Measurements from ENCODE around the gene RFX1. TPM values are rescaled to one million over a fixed set of nuclear protein-coding genes. Genes with fewer than 3 reads are reported as not detected.

The RFX1 gene
- total and polyA plus RNA-seq, 2 donors (not counting 1 experiment from before 2014, with no cell fraction given): 9.2 to 33.3 TPM

DNA sequence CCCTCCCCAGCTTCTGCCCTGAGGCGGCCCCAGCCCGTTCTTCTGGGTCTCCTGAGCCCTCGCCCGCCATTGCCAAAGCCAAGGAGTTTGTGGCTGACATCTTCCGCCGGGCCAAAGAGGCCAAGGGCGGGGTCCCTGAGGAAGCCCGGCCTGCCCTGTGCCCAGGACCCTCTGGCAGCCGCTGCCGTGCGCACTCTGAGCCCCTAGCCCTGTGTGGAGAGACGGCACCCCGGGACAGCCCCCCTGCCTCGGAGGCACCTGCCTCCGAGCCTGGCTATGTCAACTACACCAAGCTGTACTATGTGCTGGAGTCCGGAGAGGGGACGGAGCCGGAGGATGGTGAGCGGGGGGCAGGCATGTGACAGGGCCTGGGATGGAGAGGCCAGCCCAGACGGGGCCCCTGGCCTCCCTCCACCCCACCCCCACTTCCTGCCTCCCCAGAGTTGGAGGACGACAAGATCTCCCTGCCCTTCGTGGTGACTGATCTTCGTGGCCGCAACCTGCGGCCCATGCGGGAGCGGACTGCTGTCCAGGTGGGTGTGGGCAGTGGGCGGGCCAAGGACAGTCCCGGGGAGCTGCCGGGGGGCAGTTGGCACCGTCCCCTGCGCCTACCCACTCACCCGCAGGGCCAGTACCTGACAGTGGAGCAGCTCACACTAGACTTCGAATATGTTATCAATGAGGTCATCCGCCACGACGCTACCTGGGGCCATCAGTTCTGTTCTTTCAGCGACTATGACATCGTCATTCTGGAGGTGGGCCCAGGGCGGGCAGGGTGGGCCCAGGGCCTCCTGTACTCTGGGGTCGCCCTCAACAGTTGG is 46.8 kb downstream of the RFX1 start:
- Histone ChIP-seq H3K4me1 (ENCODE audit: control insufficient read depth in 2 of 2, insufficient read depth in 2 of 2, low read length in 2 of 2) (no peaks in the 10 kb centered on the region), H4K20me1 (ENCODE audit: control insufficient read depth, insufficient read depth, low read length, poor library complexity, severe bottlenecking) (peaks cover 36% of the 10 kb centered on the region), H3K4me2 (replicated peaks; ENCODE audit: low read depth, low read length, poor library complexity, severe bottlenecking) (no peak overlapping the region), H3K27ac (ENCODE audit: low read length in 2 of 2) (no peak overlapping the region), H3K4me3 (ENCODE audit: control extremely low read depth in 1 of 5, extremely low read depth in 1 of 5, insufficient read depth in 1 of 5, low read depth in 2 of 5, low read length in 4 of 5) (no peak overlapping the region), H3K9me3 (ENCODE audit: control extremely low read depth in 1 of 3, control insufficient read depth in 2 of 3, insufficient read depth in 1 of 3, low read length in 2 of 3) (peaks cover 0 to 3% (median 0%) of the 10 kb centered on the region in 3 donors), H3K36me3 (replicated peaks in 1 of 2; ENCODE audit: control extremely low read depth in 1 of 2, control insufficient read depth in 1 of 2, extremely low read depth in 1 of 2, insufficient read depth in 2 of 2, low read length in 1 of 2) (peaks cover 0 to 63% of the 10 kb centered on the region in 2 experiments), H3K9ac (ENCODE audit: low read length) (no peak overlapping the region), H3K27me3 (replicated peaks in 1 of 4; ENCODE audit: control extremely low read depth in 1 of 4, control insufficient read depth in 3 of 4, insufficient read depth in 4 of 4, low read length in 3 of 4) (no peaks in the 10 kb centered on the region), H3K79me2 (ENCODE audit: control insufficient read depth, insufficient read depth, low read length) (peaks cover 5% of the 10 kb centered on the region), H2AFZ (ENCODE audit: insufficient read depth, low read depth, low read length, poor library complexity, severe bottlenecking) (no peak overlapping the region)
- 94% methylated on average over 37 of the region's 41 CpGs for WGBS (ENCODE audit: insufficient coverage)
- H3K4me3 Mint-ChIP-seq: no peak overlapping the region
- ChIA-PET POLR2A (interaction anchor here (0.7 kb wide), 1 partner anchor 72 kb away, joined by 4 read pairs; no protein-coding TSS in a partner anchor), CTCF (interaction anchor here (0.9 to 2.6 kb wide), 6 partner anchors 26 to 89 kb away, joined by 3 to 16 read pairs (median 5); partner anchors contain the start of gene IL27RA)
- H3K4me1 Mint-ChIP-seq: peaks cover 3% of the 10 kb centered on the region
- intact Hi-C loops (cut with micrococcal nuclease): no loop called here
- TF ChIP-seq, protein P1, sequence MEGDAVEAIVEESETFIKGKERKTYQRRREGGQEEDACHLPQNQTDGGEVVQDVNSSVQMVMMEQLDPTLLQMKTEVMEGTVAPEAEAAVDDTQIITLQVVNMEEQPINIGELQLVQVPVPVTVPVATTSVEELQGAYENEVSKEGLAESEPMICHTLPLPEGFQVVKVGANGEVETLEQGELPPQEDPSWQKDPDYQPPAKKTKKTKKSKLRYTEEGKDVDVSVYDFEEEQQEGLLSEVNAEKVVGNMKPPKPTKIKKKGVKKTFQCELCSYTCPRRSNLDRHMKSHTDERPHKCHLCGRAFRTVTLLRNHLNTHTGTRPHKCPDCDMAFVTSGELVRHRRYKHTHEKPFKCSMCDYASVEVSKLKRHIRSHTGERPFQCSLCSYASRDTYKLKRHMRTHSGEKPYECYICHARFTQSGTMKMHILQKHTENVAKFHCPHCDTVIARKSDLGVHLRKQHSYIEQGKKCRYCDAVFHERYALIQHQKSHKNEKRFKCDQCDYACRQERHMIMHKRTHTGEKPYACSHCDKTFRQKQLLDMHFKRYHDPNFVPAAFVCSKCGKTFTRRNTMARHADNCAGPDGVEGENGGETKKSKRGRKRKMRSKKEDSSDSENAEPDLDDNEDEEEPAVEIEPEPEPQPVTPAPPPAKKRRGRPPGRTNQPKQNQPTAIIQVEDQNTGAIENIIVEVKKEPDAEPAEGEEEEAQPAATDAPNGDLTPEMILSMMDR (IDR thresholded peaks at IDR 0.05): no peak
- no peak for TF ChIP-seq EZH2 (IDR thresholded peaks at IDR 0.05; ENCODE audit: borderline replicate concordance, insufficient read depth, low read depth, low read length, poor library complexity, severe bottlenecking)
- peak; percentile 19 for DNase-seq
- no peaks in the 10 kb centered on the region for H3K9me3 Mint-ChIP-seq (ENCODE audit: insufficient read depth)
- no peaks in the 10 kb centered on the region for H3K27me3 Mint-ChIP-seq
- H3K27ac Mint-ChIP-seq: no peak overlapping the region
- ATAC-seq (ENCODE audit: low read depth): no peak

DNA sequence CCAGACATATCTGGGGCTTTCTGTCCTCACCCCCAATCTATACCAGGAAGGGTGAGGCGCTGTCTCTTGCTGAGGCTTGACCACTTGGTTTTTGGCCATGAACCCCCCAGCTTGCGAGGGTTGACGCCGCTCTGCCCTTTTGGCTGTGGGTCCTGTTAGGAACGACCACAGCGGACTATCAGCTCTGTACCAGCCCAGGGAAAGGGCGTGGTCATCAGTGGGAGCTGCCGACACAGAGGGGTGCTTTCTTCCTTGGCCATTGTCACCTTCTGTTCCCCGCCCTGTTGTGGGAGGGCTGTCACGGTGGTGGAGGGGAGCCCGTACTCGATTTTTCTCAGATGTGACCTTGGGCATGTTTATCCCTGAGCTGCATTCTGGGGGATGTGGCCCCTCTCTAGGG is 48.1 kb downstream of the RFX1 start:
- peaks cover 18% of the 10 kb centered on the region for H3K79me2 ChIP-seq (ENCODE audit: control insufficient read depth, insufficient read depth, low read length)
- H3K9ac ChIP-seq (ENCODE audit: low read length): no peak overlapping the region
- DNase-seq: no peak
- peaks cover 10% of the 10 kb centered on the region in 2 donors for H3K4me1 ChIP-seq (ENCODE audit: control insufficient read depth in 2 of 2, insufficient read depth in 2 of 2, low read length in 2 of 2)
- H3K27ac Mint-ChIP-seq: no peak overlapping the region
- H3K4me1 Mint-ChIP-seq: peaks cover 11% of the 10 kb centered on the region
- H3K27me3 ChIP-seq (replicated peaks in 1 of 4; ENCODE audit: control extremely low read depth in 1 of 4, control insufficient read depth in 3 of 4, insufficient read depth in 4 of 4, low read length in 3 of 4): no peaks in the 10 kb centered on the region
- ChIA-PET CTCF (interaction anchor here (0.5 to 1.9 kb wide), 2 partner anchors 73 to 333 kb away, joined by 3 to 5 read pairs; partner anchors contain the start of gene IL27RA), POLR2A (no interaction called here)
- no peak overlapping the region for H3K4me3 Mint-ChIP-seq
- H3K27me3 Mint-ChIP-seq: no peaks in the 10 kb centered on the region
- 94% methylated on average over 12 of the region's 12 CpGs for WGBS (ENCODE audit: insufficient coverage)
- TF ChIP-seq, protein P1 (IDR thresholded peaks at IDR 0.05): no peak
- no peak for TF ChIP-seq EZH2 (IDR thresholded peaks at IDR 0.05; ENCODE audit: borderline replicate concordance, insufficient read depth, low read depth, low read length, poor library complexity, severe bottlenecking)
- peaks cover 49% of the 10 kb centered on the region for H4K20me1 ChIP-seq (ENCODE audit: control insufficient read depth, insufficient read depth, low read length, poor library complexity, severe bottlenecking)
- no peak overlapping the region for H3K4me3 ChIP-seq (ENCODE audit: control extremely low read depth in 1 of 5, extremely low read depth in 1 of 5, insufficient read depth in 1 of 5, low read depth in 2 of 5, low read length in 4 of 5)
- no peaks in the 10 kb centered on the region for H3K9me3 Mint-ChIP-seq (ENCODE audit: insufficient read depth)
- no peaks in the 10 kb centered on the region for H3K9me3 ChIP-seq (ENCODE audit: control extremely low read depth in 1 of 3, control insufficient read depth in 2 of 3, insufficient read depth in 1 of 3, low read length in 2 of 3)
- H3K4me2 ChIP-seq (replicated peaks; ENCODE audit: low read depth, low read length, poor library complexity, severe bottlenecking): no peak overlapping the region
- no peak overlapping the region for H2AFZ ChIP-seq (ENCODE audit: insufficient read depth, low read depth, low read length, poor library complexity, severe bottlenecking)
- H3K36me3 ChIP-seq (replicated peaks in 1 of 2; ENCODE audit: control extremely low read depth in 1 of 2, control insufficient read depth in 1 of 2, extremely low read depth in 1 of 2, insufficient read depth in 2 of 2, low read length in 1 of 2): peaks cover 0 to 63% of the 10 kb centered on the region in 2 experiments
- H3K27ac ChIP-seq (ENCODE audit: low read length in 2 of 2): no peak overlapping the region
- no peak for ATAC-seq (ENCODE audit: low read depth)
- intact Hi-C loops (cut with micrococcal nuclease): no loop called here

Data from B cell (primary cell).